Measurements from ENCODE around the gene ARHGEF19. TPM values are rescaled to one million over a fixed set of nuclear protein-coding genes. Genes with fewer than 3 reads are reported as not detected.

Gene ARHGEF19
- total and polyA plus RNA-seq, 2 of the 4 experiments (the other 2 are of a cell fraction) = 4.5 to 16.8 TPM

- DNase-seq (no peak), ATAC-seq (ENCODE audit: low read depth) (no peak)
- H2BK20ac ChIP-seq (ENCODE audit: low read depth, low read length) = no peak overlapping the region
- no peak overlapping the region for H2AK5ac ChIP-seq (ENCODE audit: low read depth, low read length)
- H3K4ac ChIP-seq (ENCODE audit: low read depth, low read length) = no peak overlapping the region
- no peak overlapping the region for H3K9ac ChIP-seq (ENCODE audit: low read depth, low read length)
- 0 out of 2 replicates have a peak, but pooled peaks cover 5% of the 10 kb centered on the region for H3K9me1 ChIP-seq (ENCODE audit: insufficient read depth, low read length)
- H2BK120ac ChIP-seq (ENCODE audit: low read depth, low read length) = no peak overlapping the region
- H3K18ac ChIP-seq (ENCODE audit: low read depth, low read length) = no peak overlapping the region
- H3K27ac ChIP-seq (ENCODE audit: insufficient read depth, low read length) = no peak overlapping the region
- 100% methylated on average over 1 of the region's 3 CpGs; no CpG with 5 or more reads in 1 of the 2 experiments for WGBS, 2 experiments (ENCODE audit: extremely low coverage in 2 of 2, insufficient read length in 1 of 2)
- H4K5ac ChIP-seq (ENCODE audit: low read depth, low read length) = no peak overlapping the region
- no peak overlapping the region for H4K8ac ChIP-seq (ENCODE audit: low read depth in 2 of 2, low read length in 2 of 2)
- in situ Hi-C loops (cut with MboI; ENCODE audit: low sequenced_read_pairs) (no loop called here), intact Hi-C loops (cut with micrococcal nuclease) (no loop called here), dilution Hi-C loops (cut with HindIII; ENCODE audit: low sequenced_read_pairs, unreplicated experiment) (no loop called here)
- H3K4me1 ChIP-seq (ENCODE audit: control insufficient read depth, insufficient read depth, low read length) = no peaks in the 10 kb centered on the region
- H2AK9ac ChIP-seq (replicated peaks; ENCODE audit: low read depth, low read length, poor library complexity) = no peak overlapping the region
- no peaks in the 10 kb centered on the region for H3K36me3 ChIP-seq (ENCODE audit: control insufficient read depth, insufficient read depth, low read length)
- no peak overlapping the region for H3K23ac ChIP-seq (ENCODE audit: low read depth, low read length)
- no peak overlapping the region for H2BK15ac ChIP-seq (ENCODE audit: low read depth, low read length)
- no peak overlapping the region for H3K56ac ChIP-seq (ENCODE audit: extremely low read depth, insufficient read depth, low read length)
- H4K20me1 ChIP-seq (ENCODE audit: insufficient read depth, low read length) = no peaks in the 10 kb centered on the region
- H2AFZ ChIP-seq (replicated peaks; ENCODE audit: low read length, poor library complexity) = no peak overlapping the region
- H3K4me2 ChIP-seq (ENCODE audit: low read depth, low read length) = no peak overlapping the region
- no peak overlapping the region for H3K14ac ChIP-seq (replicated peaks; ENCODE audit: low read depth, low read length)
- no peak overlapping the region for H3K4me3 ChIP-seq (ENCODE audit: insufficient read depth, low read depth, low read length)
- no peak for TF ChIP-seq CEBPB (IDR thresholded peaks at IDR 0.05; ENCODE audit: low read depth, low read length)
- no peak for TF ChIP-seq ELK1 (IDR thresholded peaks at IDR 0.05; ENCODE audit: borderline replicate concordance, low read depth, low read length)
- TF ChIP-seq SMC3 (IDR thresholded peaks at IDR 0.05; ENCODE audit: low read depth, low read length) = no peak
- no peak for TF ChIP-seq FOS (IDR thresholded peaks at IDR 0.05; ENCODE audit: low read depth, low read length)
- TF ChIP-seq RFX5 (IDR thresholded peaks at IDR 0.05; ENCODE audit: low read depth, low read length) = no peak
- TF ChIP-seq CHD1 (IDR thresholded peaks at IDR 0.05; ENCODE audit: low read depth, low read length) = no peak
- no peak for TF ChIP-seq RAD21 (IDR thresholded peaks at IDR 0.05; ENCODE audit: low read length)
- no peak for TF ChIP-seq MAFK (IDR thresholded peaks at IDR 0.05; ENCODE audit: low read depth, low read length)
- no peak for TF ChIP-seq MAZ (IDR thresholded peaks at IDR 0.05; ENCODE audit: borderline replicate concordance, low read depth, low read length)
- TF ChIP-seq RCOR1 (IDR thresholded peaks at IDR 0.05; ENCODE audit: insufficient replicate concordance, low read length) = no peak
- H4K91ac ChIP-seq (ENCODE audit: insufficient read depth, low read depth, low read length) = no peak overlapping the region
- BruUV-seq (replicated peaks) = no TSS peak
- ChIA-PET CTCF (no interaction called here), POLR2A (ENCODE audit: unreplicated experiment) (no interaction called here)
- H3K9me3 ChIP-seq (ENCODE audit: control insufficient read depth, insufficient read depth, low read length) = no peaks in the 10 kb centered on the region
- H3K27me3 ChIP-seq (ENCODE audit: control insufficient read depth, insufficient read depth, low read length) = no peaks in the 10 kb centered on the region
- H3K79me1 ChIP-seq (ENCODE audit: low read depth in 1 of 2, low read length in 2 of 2) = no peaks in the 10 kb centered on the region
- no peak overlapping the region for H2BK5ac ChIP-seq (ENCODE audit: low read depth, low read length, poor library complexity, severe bottlenecking)
These were observed 561 bp upstream of the ARHGEF19 start for GRCh38 chr1:16213013-16213412.
